Measurements from ENCODE around the gene SMYD2. TPM values are rescaled to one million over a fixed set of nuclear protein-coding genes. Genes with fewer than 3 reads are reported as not detected.

SMYD2 gene
- total RNA-seq, 2 experiments from 2014 or later, result 17.1 to 17.6 TPM

GRCh38 chr1:214364786-214365295, 83.9 kb downstream of the SMYD2 start:
- Mint-ChIP-seq H3K4me3 (no peak overlapping the region), H3K27me3 (peaks cover 60% of the 10 kb centered on the region), H3K9me3 (no peaks in the 10 kb centered on the region), H3K4me1 (ENCODE audit: low read depth) (no peaks in the 10 kb centered on the region), H3K36me3 (ENCODE audit: low read depth) (no peaks in the 10 kb centered on the region), H3K27ac (no peak overlapping the region)
- no peaks in the 10 kb centered on the region for H3K36me3 ChIP-seq (ENCODE audit: insufficient read depth, low read length)
- ChIA-PET CTCF (no interaction called here), POLR2A (no interaction called here)
- no peaks in the 10 kb centered on the region for H3K4me1 ChIP-seq (ENCODE audit: insufficient read depth, low read length)
- intact Hi-C loops (cut with DNase I, micrococcal nuclease), result no loop called here
- peaks cover 10 to 13% of the 10 kb centered on the region in 2 experiments for H3K27me3 ChIP-seq (ENCODE audit: control insufficient read depth in 1 of 2, insufficient read depth in 2 of 2, low read length in 2 of 2)
- ATAC-seq (ENCODE audit: poor library complexity) (no peak), DNase-seq (no peak)
- H3K27ac ChIP-seq (ENCODE audit: low read depth in 1 of 2, low read length in 2 of 2), result no peak overlapping the region
- TF ChIP-seq CTCF (IDR thresholded peaks at IDR 0.05), result no peak
- peaks cover 0 to 1% of the 10 kb centered on the region in 2 experiments for H3K9me3 ChIP-seq (ENCODE audit: control insufficient read depth in 1 of 2, insufficient read depth in 1 of 2, low read length in 2 of 2)
- H3K4me3 ChIP-seq (ENCODE audit: low read length), result no peak overlapping the region

- Mint-ChIP-seq H3K36me3 (ENCODE audit: low read depth) (no peaks in the 10 kb centered on the region), H3K27me3 (peaks cover 40% of the 10 kb centered on the region), H3K4me1 (ENCODE audit: low read depth) (no peaks in the 10 kb centered on the region), H3K27ac (no peak overlapping the region), H3K4me3 (no peak overlapping the region), H3K9me3 (no peaks in the 10 kb centered on the region)
- ChIA-PET CTCF (no interaction called here), POLR2A (no interaction called here)
- no peak for TF ChIP-seq CTCF (IDR thresholded peaks at IDR 0.05)
- Histone ChIP-seq H3K4me3 (ENCODE audit: low read length) (no peak overlapping the region), H3K27me3 (ENCODE audit: control insufficient read depth in 1 of 2, insufficient read depth in 2 of 2, low read length in 2 of 2) (peaks cover 0 to 3% of the 10 kb centered on the region in 2 experiments), H3K36me3 (ENCODE audit: insufficient read depth, low read length) (no peaks in the 10 kb centered on the region), H3K27ac (ENCODE audit: low read depth in 1 of 2, low read length in 2 of 2) (no peak overlapping the region), H3K4me1 (ENCODE audit: insufficient read depth, low read length) (no peaks in the 10 kb centered on the region), H3K9me3 (ENCODE audit: control insufficient read depth in 1 of 2, insufficient read depth in 1 of 2, low read length in 2 of 2) (peaks cover 0 to 4% of the 10 kb centered on the region in 2 experiments)
- DNase-seq (no peak), ATAC-seq (ENCODE audit: poor library complexity) (no peak)
- intact Hi-C loops (cut with DNase I, micrococcal nuclease), result no loop called here
Observed at GRCh38 chr1:214367841-214368240, 86.9 kb downstream of the SMYD2 start.

- Histone ChIP-seq H3K4me1 (ENCODE audit: insufficient read depth, low read length) (no peaks in the 10 kb centered on the region), H3K27ac (ENCODE audit: low read depth in 1 of 2, low read length in 2 of 2) (no peak overlapping the region), H3K27me3 (ENCODE audit: control insufficient read depth in 1 of 2, insufficient read depth in 2 of 2, low read length in 2 of 2) (no peaks in the 10 kb centered on the region), H3K4me3 (ENCODE audit: low read length) (no peak overlapping the region), H3K9me3 (ENCODE audit: control insufficient read depth in 1 of 2, insufficient read depth in 1 of 2, low read length in 2 of 2) (peaks cover 0 to 4% of the 10 kb centered on the region in 2 experiments), H3K36me3 (ENCODE audit: insufficient read depth, low read length) (no peaks in the 10 kb centered on the region)
- Mint-ChIP-seq H3K27ac (no peak overlapping the region), H3K4me3 (no peak overlapping the region), H3K27me3 (peaks cover 28% of the 10 kb centered on the region), H3K4me1 (ENCODE audit: low read depth) (no peaks in the 10 kb centered on the region), H3K9me3 (no peaks in the 10 kb centered on the region), H3K36me3 (ENCODE audit: low read depth) (no peaks in the 10 kb centered on the region)
- intact Hi-C loops (cut with DNase I, micrococcal nuclease), result no loop called here
- CTCF ChIA-PET, result no interaction called here
- TF ChIP-seq CTCF (IDR thresholded peaks at IDR 0.05), result no peak
- ATAC-seq (ENCODE audit: poor library complexity), result no peak
- POLR2A ChIA-PET, result no interaction called here
- no peak for DNase-seq
Observed at GRCh38 chr1:214369364-214369763, 88.4 kb downstream of the SMYD2 start.
